ENCODE measurements around the gene LRRC49. TPM values are rescaled to one million over a fixed set of nuclear protein-coding genes. Genes with fewer than 3 reads are reported as not detected.

The LRRC49 gene
- total and polyA plus RNA-seq, 10 of the 15 experiments (the other 5 are each of a cell fraction or from before 2014, with no cell fraction given), result 1.4 to 3.7 (median 2.9) TPM

DNA sequence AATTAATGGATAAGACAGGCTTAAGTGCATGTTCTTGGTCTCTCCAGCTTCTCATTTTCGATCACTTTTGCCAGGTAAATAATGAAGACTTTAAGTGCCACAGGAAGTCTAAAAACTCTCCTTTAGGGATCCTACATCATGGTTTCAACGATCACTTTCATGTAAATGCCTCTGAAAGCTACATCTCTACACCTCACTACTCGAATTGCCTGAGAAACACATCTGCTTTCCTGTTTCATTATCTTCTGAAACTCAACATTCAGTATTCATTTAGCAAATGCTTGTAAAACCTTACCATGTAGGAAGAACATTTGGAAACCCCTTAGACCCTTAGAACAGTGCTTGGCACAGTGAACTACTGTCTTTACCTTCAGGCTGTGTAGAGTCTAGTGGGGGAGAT is 16.6 kb upstream of the LRRC49 start (continued):
- TF ChIP-seq, protein P1, sequence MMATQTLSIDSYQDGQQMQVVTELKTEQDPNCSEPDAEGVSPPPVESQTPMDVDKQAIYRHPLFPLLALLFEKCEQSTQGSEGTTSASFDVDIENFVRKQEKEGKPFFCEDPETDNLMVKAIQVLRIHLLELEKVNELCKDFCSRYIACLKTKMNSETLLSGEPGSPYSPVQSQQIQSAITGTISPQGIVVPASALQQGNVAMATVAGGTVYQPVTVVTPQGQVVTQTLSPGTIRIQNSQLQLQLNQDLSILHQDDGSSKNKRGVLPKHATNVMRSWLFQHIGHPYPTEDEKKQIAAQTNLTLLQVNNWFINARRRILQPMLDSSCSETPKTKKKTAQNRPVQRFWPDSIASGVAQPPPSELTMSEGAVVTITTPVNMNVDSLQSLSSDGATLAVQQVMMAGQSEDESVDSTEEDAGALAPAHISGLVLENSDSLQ (IDR thresholded peaks at IDR 0.05), result no peak

DNA sequence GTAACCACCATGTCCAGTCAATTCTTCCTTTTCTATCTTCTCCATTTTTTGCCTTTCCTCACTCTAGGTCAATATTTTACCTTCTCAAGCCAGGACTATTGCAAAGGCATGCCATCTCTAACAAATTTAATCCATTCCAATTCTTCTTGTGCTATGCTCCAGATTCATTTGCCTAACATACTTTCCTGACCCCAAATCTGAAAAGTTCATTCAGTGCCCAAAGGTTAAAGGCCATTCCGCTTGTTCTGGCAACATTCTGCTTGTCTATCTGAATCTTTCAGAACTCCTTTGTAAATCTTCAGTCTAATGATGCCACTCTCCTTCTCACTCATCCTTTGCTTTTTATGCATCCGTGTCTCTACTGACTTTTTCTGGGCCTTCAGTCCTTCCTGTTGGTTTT is 15.9 kb upstream of the LRRC49 start:
- TF ChIP-seq SP1 (IDR thresholded peaks at IDR 0.05; ENCODE audit: low read depth, low read length), result no peak
- TF ChIP-seq POU2F2 (IDR thresholded peaks at IDR 0.05; ENCODE audit: borderline replicate concordance, low read depth, low read length), result no peak
- no peak for TF ChIP-seq BACH1 (IDR thresholded peaks at IDR 0.05; ENCODE audit: borderline replicate concordance)
- TF ChIP-seq HCFC1 (IDR thresholded peaks at IDR 0.05; ENCODE audit: low read length), result no peak
- no peak for TF ChIP-seq CBX3 (IDR thresholded peaks at IDR 0.05; ENCODE audit: borderline replicate concordance, low read depth)
- no peak for TF ChIP-seq CREB1 (IDR thresholded peaks at IDR 0.05; ENCODE audit: low read depth)
- no peak for TF ChIP-seq YBX1 (IDR thresholded peaks at IDR 0.05)
- TF ChIP-seq, protein P2, sequence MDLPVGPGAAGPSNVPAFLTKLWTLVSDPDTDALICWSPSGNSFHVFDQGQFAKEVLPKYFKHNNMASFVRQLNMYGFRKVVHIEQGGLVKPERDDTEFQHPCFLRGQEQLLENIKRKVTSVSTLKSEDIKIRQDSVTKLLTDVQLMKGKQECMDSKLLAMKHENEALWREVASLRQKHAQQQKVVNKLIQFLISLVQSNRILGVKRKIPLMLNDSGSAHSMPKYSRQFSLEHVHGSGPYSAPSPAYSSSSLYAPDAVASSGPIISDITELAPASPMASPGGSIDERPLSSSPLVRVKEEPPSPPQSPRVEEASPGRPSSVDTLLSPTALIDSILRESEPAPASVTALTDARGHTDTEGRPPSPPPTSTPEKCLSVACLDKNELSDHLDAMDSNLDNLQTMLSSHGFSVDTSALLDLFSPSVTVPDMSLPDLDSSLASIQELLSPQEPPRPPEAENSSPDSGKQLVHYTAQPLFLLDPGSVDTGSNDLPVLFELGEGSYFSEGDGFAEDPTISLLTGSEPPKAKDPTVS (IDR thresholded peaks at IDR 0.05; ENCODE audit: low read depth, low read length), result no peak
- TF ChIP-seq HDAC6 (IDR thresholded peaks at IDR 0.05; ENCODE audit: unreplicated experiment), result no peak
- no peak for TF ChIP-seq RCOR1 (conservative IDR thresholded peaks at IDR 0.05; ENCODE audit: low read depth, low read length)
- TF ChIP-seq, protein P3, sequence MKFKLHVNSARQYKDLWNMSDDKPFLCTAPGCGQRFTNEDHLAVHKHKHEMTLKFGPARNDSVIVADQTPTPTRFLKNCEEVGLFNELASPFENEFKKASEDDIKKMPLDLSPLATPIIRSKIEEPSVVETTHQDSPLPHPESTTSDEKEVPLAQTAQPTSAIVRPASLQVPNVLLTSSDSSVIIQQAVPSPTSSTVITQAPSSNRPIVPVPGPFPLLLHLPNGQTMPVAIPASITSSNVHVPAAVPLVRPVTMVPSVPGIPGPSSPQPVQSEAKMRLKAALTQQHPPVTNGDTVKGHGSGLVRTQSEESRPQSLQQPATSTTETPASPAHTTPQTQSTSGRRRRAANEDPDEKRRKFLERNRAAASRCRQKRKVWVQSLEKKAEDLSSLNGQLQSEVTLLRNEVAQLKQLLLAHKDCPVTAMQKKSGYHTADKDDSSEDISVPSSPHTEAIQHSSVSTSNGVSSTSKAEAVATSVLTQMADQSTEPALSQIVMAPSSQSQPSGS (IDR thresholded peaks at IDR 0.05; ENCODE audit: low read length), result no peak
- in situ Hi-C loops (cut with MboI), result no loop called here
- H3K27ac ChIP-seq (ENCODE audit: control insufficient read depth, insufficient read depth), result peak overlapping the region; percentile 6; the same call in 1 of the 2 replicates

More for the DNA sequence above, 15.9 kb upstream of the LRRC49 start:
- Histone ChIP-seq H3K79me2 (ENCODE audit: control insufficient read depth, insufficient read depth, low read length) (no peaks in the 10 kb centered on the region), H3K4me3 (no peak overlapping the region; the same call in 1 of the 2 replicates), H2AFZ (ENCODE audit: control insufficient read depth, low read depth, low read length) (no peak overlapping the region; the same call in 1 of the 2 replicates), H4K20me1 (ENCODE audit: control insufficient read depth, insufficient read depth) (no peaks in the 10 kb centered on the region), H3K36me3 (ENCODE audit: control insufficient read depth in 2 of 2, insufficient read depth in 2 of 2, low read length in 1 of 2) (no peaks in the 10 kb centered on the region), H3K9me3 (replicated peaks; ENCODE audit: control insufficient read depth, insufficient read depth, low read length) (no peaks in the 10 kb centered on the region), H3K27me3 (replicated peaks in 1 of 2; ENCODE audit: control insufficient read depth in 2 of 2, insufficient read depth in 2 of 2, low read length in 1 of 2) (no peaks in the 10 kb centered on the region), H3K9ac (ENCODE audit: control insufficient read depth, insufficient read depth, low read length) (no peak overlapping the region), H3K4me2 (ENCODE audit: control insufficient read depth, insufficient read depth) (peak overlapping the region; percentile 14; the same call in 1 of the 2 replicates), H3K4me1 (ENCODE audit: control insufficient read depth, insufficient read depth, low read length) (peaks cover 11% of the 10 kb centered on the region)
- 50% methylated on average over 2 of the region's 2 CpGs for WGBS (ENCODE audit: insufficient coverage, insufficient replicate concordance, low lambda C conversion rate, missing lambda C conversion rate)
- DNase-seq (ENCODE audit: low read depth, low spot score) (no peak), FAIRE-seq (no peak), ATAC-seq (no peak)
- CTCF ChIA-PET, result no interaction called here
- intact Hi-C loops (cut with micrococcal nuclease; ENCODE audit: unreplicated experiment), result no loop called here
- POLR2A ChIA-PET, result no interaction called here
- no TSS peak for BruUV-seq (replicated peaks)
- RAD21 ChIA-PET (ENCODE audit: unreplicated experiment), result no interaction called here
- SMC1A ChIA-PET (ENCODE audit: uncharacterized antibody, unreplicated experiment), result no interaction called here

All from GM12878 (cell line).